HepG2 (cell line): ENCODE results near the gene BEGAIN. TPM values are rescaled to one million over a fixed set of nuclear protein-coding genes. Genes with fewer than 3 reads are reported as not detected.

ENCODE experiments used
- ATAC-seq: fragments of 200-7000 bp; cut with Tn5 transposase; 3 replicates; pipeline ENCODE4 v1.9.1; 2020; ENCODE audit warnings: mild to moderate bottlenecking, moderate library complexity
- BruUV-seq: library from RNA; stranded (reverse); fragments of 400-500 nt; replicated peaks from 2 replicates; lab custom pipeline; 2021; lab: Mats Ljungman, UMichigan
- CTCF ChIA-PET: fragments of 300-600 bp; formaldehyde crosslinking; extraction: SDS; loops from one replicate; lab custom pipeline; 2021; ENCODE audit warnings: low total read pairs, inconsistent platforms, low intra/inter-chr PET ratio; lab: Yijun Ruan, JAX
- POLR2A ChIA-PET: fragments of 350-600 bp; sonication (Branson Sonifier 250); formaldehyde crosslinking; loops from one replicate; lab custom pipeline; 2020; ENCODE audit warnings: antibody characterized with exemption, inconsistent platforms; lab: Yijun Ruan, JAX
- DNase-seq: peaks from one replicate; pipeline ENCODE4 v3.0.0-alpha.2; 2015; ENCODE audit warnings: low spot score
- FAIRE-seq: peaks from 3 replicates; lab custom pipeline; 2011; peaks lifted over from hg19 to GRCh38; lab: Jason Lieb, UNC
- H2AFZ ChIP-seq: one replicate; pipeline ENCODE4 v1.6.1; 2011; ENCODE audit warnings: low read length, inconsistent platforms
- H3K27ac ChIP-seq: fragments of 300-600 bp; 3 replicates; pipeline ENCODE4 v1.8.0; 2011; ENCODE audit warnings: mixed run types, mild to moderate bottlenecking, mixed read lengths, low read length, inconsistent platforms; ENCODE audit not compliant: insufficient read depth; ENCODE audit errors: extremely low read length
- H3K27me3 ChIP-seq, 2 experiments: fragments of 200-600 bp in 1 of 2; 2 replicates in 1 of 2; 3 replicates in 1 of 2; pipeline versions ENCODE4 v1.6.0 to v1.8.0; 2011; ENCODE audit warnings: low read length in 2 of 2, mild to moderate bottlenecking in 2 of 2, moderate library complexity in 2 of 2, inconsistent platforms in 1 of 2; ENCODE audit not compliant: insufficient read depth in 2 of 2, control insufficient read depth in 1 of 2
- H3K36me3 ChIP-seq, 2 experiments: fragments of 200-600 bp in 1 of 2; replicated peaks in 1 of 2; 2 replicates in 1 of 2; 3 replicates in 1 of 2; pipeline versions ENCODE4 v1.5.1 to v1.8.0; 2011; ENCODE audit warnings: low read length in 2 of 2, inconsistent platforms in 1 of 2; ENCODE audit not compliant: insufficient read depth in 2 of 2, control insufficient read depth in 1 of 2
- H3K4me1 ChIP-seq: 2 replicates; pipeline ENCODE4 v1.5.1; 2012; ENCODE audit warnings: low read length, inconsistent platforms; ENCODE audit not compliant: insufficient read depth
- H3K4me2 ChIP-seq: 2 replicates; pipeline ENCODE4 v1.6.0; 2011; ENCODE audit warnings: low read depth, low read length, inconsistent platforms
- H3K4me3 ChIP-seq, 3 experiments: fragments of 200-600 bp in 1 of 3; sonication (generic), shearing (Covaris generic) in 1 of 3; replicated peaks in 1 of 3; 2 replicates each; pipeline ENCODE4 v1.5.1; 2011 to 2016; ENCODE audit warnings: low read length in 3 of 3, inconsistent platforms in 2 of 3, low read depth in 2 of 3, mild to moderate bottlenecking in 2 of 3, control low read depth in 1 of 3, mixed read lengths in 1 of 3; ENCODE audit not compliant: insufficient read depth in 1 of 3
- H3K79me2 ChIP-seq: one replicate; pipeline ENCODE4 v1.6.1; 2011; ENCODE audit warnings: low read length, inconsistent platforms; ENCODE audit not compliant: insufficient read depth
- H3K9ac ChIP-seq: 2 replicates; pipeline ENCODE4 v1.6.0; 2011; ENCODE audit warnings: mild to moderate bottlenecking, low read depth, low read length, inconsistent platforms; ENCODE audit not compliant: insufficient read depth
- H3K9me3 ChIP-seq: 2 replicates; pipeline ENCODE4 v1.5.1; 2012; ENCODE audit warnings: mild to moderate bottlenecking, low read length
- H4K20me1 ChIP-seq: 2 replicates; pipeline ENCODE4 v1.6.0; 2011; ENCODE audit warnings: inconsistent platforms, mild to moderate bottlenecking, low read length, moderate library complexity; ENCODE audit not compliant: insufficient read depth
- EHMT2 ChIP-seq: fragments of 200-600 bp; sonication (generic); IDR thresholded peaks from 2 replicates; pipeline ENCODE4 v1.7.0; 2017; ENCODE audit warnings: antibody characterized with exemption, low read depth, low read length, borderline replicate concordance
- ELF1 ChIP-seq: sonication (generic); formaldehyde crosslinking; IDR thresholded peaks from 2 replicates; pipeline ENCODE4 v1.4.0; 2020; ENCODE audit warnings: missing genetic modification reagents
- HMG20B ChIP-seq: conservative IDR thresholded peaks from 2 replicates; pipeline ENCODE4 v1.6.1; 2016; ENCODE audit warnings: missing genetic modification reagents, missing compliant biosample characterization
- KAT7 ChIP-seq: IDR thresholded peaks from 2 replicates; pipeline ENCODE4 v1.6.1; 2018; ENCODE audit warnings: borderline replicate concordance, missing compliant biosample characterization
- MAF1 ChIP-seq: sonication (generic); formaldehyde crosslinking; IDR thresholded peaks from 2 replicates; pipeline ENCODE4 v1.5.0; 2020; ENCODE audit warnings: missing genetic modification reagents, borderline replicate concordance
- MEIS1 ChIP-seq: sonication (generic); formaldehyde crosslinking; IDR thresholded peaks from 2 replicates; pipeline ENCODE4 v1.9.0; 2021; ENCODE audit warnings: mild to moderate bottlenecking, missing genetic modification reagents, moderate library complexity, borderline replicate concordance
- STAG1 ChIP-seq: sonication (generic); formaldehyde crosslinking; IDR thresholded peaks from 2 replicates; pipeline ENCODE4 v1.4.0; 2020; ENCODE audit warnings: missing genetic modification reagents
- YEATS4 ChIP-seq: sonication (generic); formaldehyde crosslinking; IDR thresholded peaks from 2 replicates; pipeline ENCODE4 v1.4.0; 2020; ENCODE audit warnings: missing genetic modification reagents, borderline replicate concordance
- ZNF343 ChIP-seq: sonication (generic); formaldehyde crosslinking; IDR thresholded peaks from 2 replicates; pipeline ENCODE4 v1.4.0; 2020; ENCODE audit warnings: mild to moderate bottlenecking, missing genetic modification reagents
- ZNF672 ChIP-seq: sonication (generic); formaldehyde crosslinking; IDR thresholded peaks from 2 replicates; pipeline ENCODE4 v1.8.1; 2022; ENCODE audit warnings: missing genetic modification reagents
- ZNF747 ChIP-seq: sonication (generic); formaldehyde crosslinking; IDR thresholded peaks from 2 replicates; pipeline ENCODE4 v1.8.1; 2023; ENCODE audit warnings: missing genetic modification reagents, mild to moderate bottlenecking, borderline replicate concordance
- ZNF83 ChIP-seq: sonication (generic); formaldehyde crosslinking; IDR thresholded peaks from 2 replicates; pipeline ENCODE4 v1.4.0; 2020; ENCODE audit warnings: missing genetic modification reagents, mild to moderate bottlenecking, borderline replicate concordance
- WGBS: methylation state at CpG from one replicate; pipeline ENCODE4 v1.1.6; 2017; ENCODE audit warnings: low lambda C conversion rate; 5-methylcytosine and 5-hydroxymethylcytosine counted together
- in situ Hi-C: cut with HindIII; loops from 2 replicates; pipeline ENCODE4 v1.10.0; 2017; ENCODE audit warnings: low pct_unique_long_range_greater_than_20kb; ENCODE audit not compliant: extremely low pct_ligation_motif_present
- intact Hi-C: fragments of 100-400 bp; cut with micrococcal nuclease; formaldehyde crosslinking; loops from one replicate; pipeline ENCODE4 v1.10.0; 2022; ENCODE audit not compliant: unreplicated experiment
- polyA plus RNA-seq, 8 experiments: library from polyadenylated mRNA; depleted of rRNA in 3 of 8; stranded (reverse) in 7 of 8; unstranded in 1 of 8; fragments of >200 nt; fragmentation: Illumina TruSeq in 4 of 8; extraction: Trizol in 4 of 8; gene quantifications; 2 replicates each; pipeline versions ENCODE4 v1.2.1 to v1.2.3, GENCODE V29; 2011 to 2016; ENCODE audit warnings: low read depth in 4 of 8, missing spikeins in 1 of 8, mixed read lengths in 1 of 8; ENCODE audit not compliant: insufficient read depth in 1 of 8
- total RNA-seq, 5 experiments: library from RNA; depleted of rRNA; stranded (reverse); fragments of >200 nt; fragmentation: Illumina TruSeq; extraction: Trizol; gene quantifications; 2 replicates each; pipeline ENCODE4 v1.2.3, GENCODE V29; 2016; ENCODE audit warnings: low read depth in 1 of 5
- TF ChIP-seq, protein P1 (sequence below): sonication (generic); formaldehyde crosslinking; conservative IDR thresholded peaks from 2 replicates; pipeline ENCODE4 v1.5.0; 2020; ENCODE audit warnings: missing genetic modification reagents

BEGAIN gene
- total and polyA plus RNA-seq, 2 of the 13 experiments (the other 11 are each of a cell fraction or from before 2014, with no cell fraction given) = not detected

DNA sequence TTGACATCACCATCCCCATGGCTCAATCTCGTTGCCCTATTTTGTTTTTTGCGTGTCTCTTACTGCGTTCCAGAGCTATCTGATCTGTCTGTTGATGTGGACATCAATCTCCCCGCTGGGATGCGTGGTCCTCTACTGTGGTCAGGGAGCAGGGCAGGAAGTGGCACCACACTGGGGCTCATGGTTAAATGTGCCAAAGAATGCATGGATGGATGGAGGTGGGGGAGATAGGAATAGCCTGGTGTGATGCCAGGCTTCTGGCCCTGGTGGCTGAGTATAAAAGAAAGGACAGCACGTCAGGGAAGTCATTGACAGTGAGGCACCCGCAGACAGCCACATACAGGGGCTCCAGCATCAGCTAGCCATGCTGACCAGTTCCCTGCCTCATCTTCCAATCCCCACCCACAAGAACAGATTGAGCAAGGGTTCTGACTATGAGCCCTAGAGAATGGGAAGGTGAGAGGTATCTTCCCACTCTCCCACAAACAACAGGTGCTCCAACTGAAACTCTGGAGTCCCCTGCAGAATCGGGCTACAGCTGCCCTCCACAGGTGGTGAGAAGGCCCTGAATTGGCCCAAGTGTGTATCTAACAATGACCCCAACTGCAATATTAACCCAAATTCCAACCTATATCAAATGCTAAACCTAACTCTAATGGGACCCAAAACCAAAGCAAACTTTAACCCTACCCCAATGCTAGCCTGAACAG lies 2.7 kb upstream of the BEGAIN start:
- in situ Hi-C loops = no loop called here
- intact Hi-C loops = no loop called here
- no peak for DNase-seq
- peaks cover 11 to 80% of the 10 kb centered on the region in 2 experiments for H3K27me3 ChIP-seq
- H4K20me1 ChIP-seq = peaks cover 3% of the 10 kb centered on the region; the same call in 1 of the 2 replicates
- no peaks in the 10 kb centered on the region for H3K4me1 ChIP-seq
- no peaks in the 10 kb centered on the region for H3K9me3 ChIP-seq
- no TSS peak for BruUV-seq
- 2% methylated on average over 7 of the region's 8 CpGs for WGBS
- H3K27ac ChIP-seq = no peak overlapping the region
- no peak for FAIRE-seq
- no peak overlapping the region for H3K4me3 ChIP-seq
- H2AFZ ChIP-seq = no peak overlapping the region
- ChIA-PET CTCF (no interaction called here), POLR2A (no interaction called here)
- H3K36me3 ChIP-seq = no peaks in the 10 kb centered on the region
- no peak for TF ChIP-seq YEATS4 (CRISPR knock-in tag)
- TF ChIP-seq, protein P1, sequence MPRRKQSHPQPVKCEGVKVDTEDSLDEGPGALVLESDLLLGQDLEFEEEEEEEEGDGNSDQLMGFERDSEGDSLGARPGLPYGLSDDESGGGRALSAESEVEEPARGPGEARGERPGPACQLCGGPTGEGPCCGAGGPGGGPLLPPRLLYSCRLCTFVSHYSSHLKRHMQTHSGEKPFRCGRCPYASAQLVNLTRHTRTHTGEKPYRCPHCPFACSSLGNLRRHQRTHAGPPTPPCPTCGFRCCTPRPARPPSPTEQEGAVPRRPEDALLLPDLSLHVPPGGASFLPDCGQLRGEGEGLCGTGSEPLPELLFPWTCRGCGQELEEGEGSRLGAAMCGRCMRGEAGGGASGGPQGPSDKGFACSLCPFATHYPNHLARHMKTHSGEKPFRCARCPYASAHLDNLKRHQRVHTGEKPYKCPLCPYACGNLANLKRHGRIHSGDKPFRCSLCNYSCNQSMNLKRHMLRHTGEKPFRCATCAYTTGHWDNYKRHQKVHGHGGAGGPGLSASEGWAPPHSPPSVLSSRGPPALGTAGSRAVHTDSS (CRISPR knock-in tag) = no peak
- no peak for TF ChIP-seq MAF1 (CRISPR knock-in tag)
- H3K4me2 ChIP-seq = no peak overlapping the region
- no peak overlapping the region for H3K9ac ChIP-seq
- ATAC-seq = no peak
- no peaks in the 10 kb centered on the region for H3K79me2 ChIP-seq

DNA sequence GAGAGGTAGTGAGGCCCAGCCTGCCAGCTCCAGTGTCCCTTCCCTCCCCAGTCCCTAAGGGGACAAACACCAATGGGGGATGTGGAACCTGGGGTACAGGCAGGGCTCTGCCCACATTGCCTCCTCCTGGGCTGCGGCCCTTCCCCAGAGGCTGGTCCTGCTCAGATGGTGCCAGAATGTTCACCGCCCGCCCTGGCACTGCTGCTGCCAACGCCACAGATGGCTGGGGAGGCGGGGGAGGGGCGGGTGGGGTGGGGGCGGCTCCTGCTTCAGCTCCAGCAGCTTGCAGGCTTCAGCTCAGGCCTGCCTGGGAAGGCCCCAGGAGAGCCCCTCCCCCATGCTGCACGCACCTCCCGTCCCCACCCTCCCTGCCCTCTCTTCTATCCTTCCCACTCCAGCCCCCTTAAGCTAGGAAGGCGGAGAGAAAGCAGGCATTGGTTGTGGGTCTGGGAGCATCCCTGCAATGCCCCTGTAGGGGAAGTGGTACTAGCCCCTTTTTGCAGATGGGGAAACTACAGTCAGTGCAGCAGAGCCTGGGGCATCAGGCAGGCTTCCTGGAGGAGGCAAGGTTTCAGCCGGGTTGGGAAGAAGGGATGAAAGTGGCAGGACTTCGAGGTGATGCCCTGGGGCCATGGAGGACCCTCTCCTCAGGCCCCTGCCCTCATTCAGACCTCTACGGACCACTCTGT lies 2.0 kb upstream of the BEGAIN start:
- H4K20me1 ChIP-seq = peaks cover 3% of the 10 kb centered on the region; the same call in 1 of the 2 replicates
- no peak overlapping the region for H3K9ac ChIP-seq
- in situ Hi-C loops (no loop called here), intact Hi-C loops (no loop called here)
- ChIA-PET CTCF (no interaction called here), POLR2A (no interaction called here)
- no peak overlapping the region for H2AFZ ChIP-seq
- ATAC-seq (no peak), DNase-seq (no peak), FAIRE-seq (no peak)
- 2% methylated on average over 6 of the region's 13 CpGs for WGBS
- no peaks in the 10 kb centered on the region for H3K79me2 ChIP-seq
- no peak overlapping the region for H3K4me2 ChIP-seq
- no peaks in the 10 kb centered on the region for H3K9me3 ChIP-seq
- H3K4me1 ChIP-seq = no peaks in the 10 kb centered on the region
- no TSS peak for BruUV-seq
- H3K36me3 ChIP-seq = no peaks in the 10 kb centered on the region
- peaks cover 13 to 78% of the 10 kb centered on the region in 2 experiments for H3K27me3 ChIP-seq
- no peak for TF ChIP-seq ZNF672 (CRISPR knock-in tag)
- TF ChIP-seq KAT7 = no peak
- no peak for TF ChIP-seq EHMT2
- TF ChIP-seq MEIS1 (CRISPR knock-in tag) = no peak
- TF ChIP-seq ELF1 = no peak
- TF ChIP-seq ZNF83 = no peak
- no peak for TF ChIP-seq ZNF343
- no peak for TF ChIP-seq ZNF747 (CRISPR knock-in tag)
- TF ChIP-seq STAG1 (CRISPR knock-in tag) = no peak
- no peak for TF ChIP-seq HMG20B (CRISPR knock-in tag)
- no peak overlapping the region for H3K4me3 ChIP-seq
- H3K27ac ChIP-seq = no peak overlapping the region
